Muscle layer of duodenum (tissue), 2 donors: ENCODE data around the gene ZCCHC14.
"Not testable (repeated sequence)": the region's sequence is repeated elsewhere in the genome, so short reads cannot be mapped to it uniquely, and the experiment has no call there.

ENCODE experiments used
- H3K27ac ChIP-seq: one replicate; pipeline ENCODE4 v1.7.0; 2013; ENCODE audit warnings: mild to moderate bottlenecking, low read length
- H3K27me3 ChIP-seq: one replicate; pipeline ENCODE4 v1.7.0; 2013; ENCODE audit warnings: low read depth, mild to moderate bottlenecking, control low read depth, low read length
- H3K36me3 ChIP-seq, 2 donors: one replicate each; pipeline ENCODE4 v1.7.0; 2013; ENCODE audit warnings: low read length in 2 of 2, control low read depth in 1 of 2, mild to moderate bottlenecking in 1 of 2; ENCODE audit not compliant: insufficient read depth in 2 of 2, control insufficient read depth in 1 of 2
- H3K4me1 ChIP-seq, 2 donors: one replicate each; pipeline ENCODE4 v1.7.0; 2013; ENCODE audit warnings: low read length in 2 of 2, mild to moderate bottlenecking in 2 of 2, control low read depth in 1 of 2, moderate library complexity in 1 of 2; ENCODE audit not compliant: insufficient read depth in 2 of 2, control insufficient read depth in 1 of 2
- H3K4me3 ChIP-seq, 2 donors: one replicate each; pipeline ENCODE4 v1.7.0; 2013; ENCODE audit warnings: low read length in 2 of 2, low read depth in 1 of 2, mild to moderate bottlenecking in 1 of 2
- H3K9me3 ChIP-seq, 2 donors: one replicate each; pipeline ENCODE4 v1.7.0; 2013; ENCODE audit warnings: low read length in 2 of 2, control low read depth in 1 of 2, mild to moderate bottlenecking in 1 of 2; ENCODE audit not compliant: control insufficient read depth in 1 of 2
- donor health status: healthy.

ZCCHC14 gene

GRCh38 chr16:87391950-87392820 is 100.6 kb downstream of the ZCCHC14 start, which contains the start of gene MAP1LC3B:
Gene MAP1LC3B, plus strand, starts transcription at chr16:87392336. Its CDS starts 92 bp downstream, at chr16:87392428.
- peaks cover 0 to 10% of the 10 kb centered on the region in 2 donors for H3K36me3 ChIP-seq
- peaks cover 24 to 30% of the 10 kb centered on the region in 2 donors for H3K4me1 ChIP-seq
- H3K4me3 ChIP-seq, result peak within 1 kb of the TSS; percentile 91 to 95
- H3K27ac ChIP-seq, result peak within 1 kb of the TSS; percentile 93
- H3K9me3 ChIP-seq, result no peaks in the 10 kb centered on the region
- no peaks in the 10 kb centered on the region for H3K27me3 ChIP-seq

- Histone ChIP-seq H3K36me3 (peaks cover 0 to 10% of the 10 kb centered on the region in 2 donors), H3K4me3 (peak overlapping the region; percentile 30 to 75), H3K27me3 (no peaks in the 10 kb centered on the region), H3K4me1 (peaks cover 24 to 32% of the 10 kb centered on the region in 2 donors), H3K27ac (peak overlapping the region; percentile 91), H3K9me3 (no peaks in the 10 kb centered on the region)
Measured at GRCh38 chr16:87391324-87391949, 101.4 kb downstream of the ZCCHC14 start.

GRCh38 chr16:87390641-87391323 is 102.0 kb downstream of the ZCCHC14 start:
- H3K9me3 ChIP-seq, result no peaks in the 10 kb centered on the region
- H3K4me3 ChIP-seq, result peak overlapping the region; percentile 30 to 75
- peaks cover 24 to 32% of the 10 kb centered on the region in 2 donors for H3K4me1 ChIP-seq
- H3K36me3 ChIP-seq, result peaks cover 0 to 10% of the 10 kb centered on the region in 2 donors
- no peaks in the 10 kb centered on the region for H3K27me3 ChIP-seq
- peak overlapping the region; percentile 91 for H3K27ac ChIP-seq

GRCh38 chr16:87389914-87390313 is 102.9 kb downstream of the ZCCHC14 start:
- H3K4me1 ChIP-seq, result peaks cover 24 to 32% of the 10 kb centered on the region in 2 donors
- H3K27ac ChIP-seq, H3K9me3 ChIP-seq, H3K27me3 ChIP-seq, H3K4me3 ChIP-seq: not testable (repeated sequence)
- H3K36me3 ChIP-seq, result peaks cover 0 to 10% of the 10 kb centered on the region in 2 donors

- Histone ChIP-seq H3K36me3 (peaks cover 0 to 10% of the 10 kb centered on the region in 2 donors), H3K27ac (peak overlapping the region; percentile 19), H3K4me1 (peaks cover 20 to 32% of the 10 kb centered on the region in 2 donors), H3K27me3 (no peaks in the 10 kb centered on the region), H3K9me3 (no peaks in the 10 kb centered on the region), H3K4me3 (no peak overlapping the region)
Measured at GRCh38 chr16:87389245-87389644, 103.6 kb downstream of the ZCCHC14 start.

GRCh38 chr16:87388818-87389134 is 104.0 kb downstream of the ZCCHC14 start:
- peaks cover 15 to 28% of the 10 kb centered on the region in 2 donors for H3K4me1 ChIP-seq
- peak overlapping the region; percentile 24 for H3K4me3 ChIP-seq
- H3K36me3 ChIP-seq, result peaks cover 0 to 10% of the 10 kb centered on the region in 2 donors
- H3K27ac ChIP-seq, result peak overlapping the region; percentile 95
- H3K27me3 ChIP-seq, result no peaks in the 10 kb centered on the region
- H3K9me3 ChIP-seq, result no peaks in the 10 kb centered on the region

- Histone ChIP-seq H3K36me3 (peaks cover 0 to 10% of the 10 kb centered on the region in 2 donors), H3K9me3 (no peaks in the 10 kb centered on the region), H3K27me3 (no peaks in the 10 kb centered on the region), H3K27ac (peak overlapping the region; percentile 95), H3K4me1 (peaks cover 10 to 24% of the 10 kb centered on the region in 2 donors), H3K4me3 (peak overlapping the region; percentile 24)
Measured at GRCh38 chr16:87387942-87388817, 104.6 kb downstream of the ZCCHC14 start.

- peaks cover 7 to 42% of the 10 kb centered on the region in 2 donors for H3K4me1 ChIP-seq
- H3K36me3 ChIP-seq, H3K9me3 ChIP-seq, H3K27ac ChIP-seq, H3K27me3 ChIP-seq: not testable (repeated sequence)
- H3K4me3 ChIP-seq, result peak overlapping the region; percentile 64 to 80
Measured at GRCh38 chr16:87384875-87385167, 108.0 kb downstream of the ZCCHC14 start.

- peaks cover 0 to 6% of the 10 kb centered on the region in 2 donors for H3K36me3 ChIP-seq
- H3K4me3 ChIP-seq, result peak overlapping the region; percentile 64 to 80
- no peaks in the 10 kb centered on the region for H3K27me3 ChIP-seq
- peak overlapping the region; percentile 80 for H3K27ac ChIP-seq
- H3K9me3 ChIP-seq, result no peaks in the 10 kb centered on the region
- H3K4me1 ChIP-seq, result peaks cover 7 to 43% of the 10 kb centered on the region in 2 donors
Measured at GRCh38 chr16:87384162-87384874, 108.5 kb downstream of the ZCCHC14 start.

- Histone ChIP-seq H3K4me3 (peak within 1 kb of the TSS; percentile 64 to 80), H3K27me3 (no peaks in the 10 kb centered on the region), H3K36me3 (peaks cover 0 to 6% of the 10 kb centered on the region in 2 donors), H3K9me3 (no peaks in the 10 kb centered on the region), H3K4me1 (peaks cover 7 to 48% of the 10 kb centered on the region in 2 donors), H3K27ac (peak within 1 kb of the TSS; percentile 80)
Measured at GRCh38 chr16:87383505-87384161, 109.2 kb downstream of the ZCCHC14 start, which contains the start of gene FBXO31. Gene FBXO31, minus strand, starts transcription at chr16:87383776. Its CDS starts 32 bp downstream, at chr16:87383744.
